GM19467 (cell line): ENCODE results near the gene CDKN1A.
"Not testable (repeated sequence)": the region's sequence is repeated elsewhere in the genome, so short reads cannot be mapped to it uniquely, and the experiment has no call there.

Experiments used
- ATAC-seq: cut with Tn5 transposase; IDR thresholded peaks from one replicate; pipeline ENCODE4 v1.9.1; 2021; ENCODE audit warnings: mild to moderate bottlenecking, moderate library complexity; ENCODE audit not compliant: unreplicated experiment

Gene CDKN1A

DNA sequence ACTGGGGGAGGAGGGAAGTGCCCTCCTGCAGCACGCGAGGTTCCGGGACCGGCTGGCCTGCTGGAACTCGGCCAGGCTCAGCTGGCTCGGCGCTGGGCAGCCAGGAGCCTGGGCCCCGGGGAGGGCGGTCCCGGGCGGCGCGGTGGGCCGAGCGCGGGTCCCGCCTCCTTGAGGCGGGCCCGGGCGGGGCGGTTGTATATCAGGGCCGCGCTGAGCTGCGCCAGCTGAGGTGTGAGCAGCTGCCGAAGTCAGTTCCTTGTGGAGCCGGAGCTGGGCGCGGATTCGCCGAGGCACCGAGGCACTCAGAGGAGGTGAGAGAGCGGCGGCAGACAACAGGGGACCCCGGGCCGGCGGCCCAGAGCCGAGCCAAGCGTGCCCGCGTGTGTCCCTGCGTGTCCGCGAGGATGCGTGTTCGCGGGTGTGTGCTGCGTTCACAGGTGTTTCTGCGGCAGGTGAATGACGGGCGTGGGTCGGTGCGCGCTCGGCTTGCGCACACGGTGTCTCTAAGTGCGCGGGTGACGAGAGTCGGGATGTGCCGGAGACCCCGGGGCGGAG is at the start of gene CDKN1A:
CDKN1A (plus strand) TSS at position 227 of the 555 bp plus-strand sequence. CDS start 5,388 bp downstream, outside the sequence.
- ATAC-seq = peak; percentile 40

GRCh38 chr6:36629784-36630183 is 48.7 kb upstream of the CDKN1A start:
- ATAC-seq = no peak

DNA sequence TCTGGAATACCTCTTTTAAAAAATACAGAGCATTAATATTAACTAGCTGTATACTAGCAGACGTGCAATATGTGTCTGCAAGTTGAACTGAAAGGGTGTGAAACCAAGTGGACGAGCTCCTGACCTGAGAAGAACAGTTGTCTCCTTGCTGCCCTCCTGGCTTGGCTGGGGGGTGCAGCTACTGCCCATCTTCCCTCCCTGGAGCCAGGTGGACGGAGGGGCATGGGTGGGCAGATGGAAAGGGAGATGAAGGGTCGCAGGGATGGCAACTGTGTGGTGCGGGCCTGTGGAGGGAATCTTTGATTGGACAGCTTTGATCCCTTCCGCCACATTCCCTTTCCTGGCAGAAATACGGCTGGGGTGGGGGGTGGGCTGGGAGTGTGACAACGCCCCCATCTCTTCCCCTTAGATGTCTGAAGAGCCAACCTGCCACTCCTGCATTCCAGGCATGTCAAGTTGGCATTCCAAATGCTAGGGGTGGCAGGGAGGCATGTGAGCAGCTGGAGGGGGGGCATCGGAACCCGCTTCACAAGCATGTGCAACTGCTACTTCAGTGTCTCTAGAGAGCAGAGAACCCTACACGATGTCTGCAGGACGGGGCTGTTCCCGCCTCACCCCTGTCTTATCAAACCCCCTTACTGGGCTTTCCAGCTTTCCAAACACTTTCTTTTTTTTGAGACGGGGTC is 47.0 kb upstream of the CDKN1A start:
- no peak for ATAC-seq

GRCh38 chr6:36633370-36633769 is 45.1 kb upstream of the CDKN1A start:
- no peak for ATAC-seq

DNA sequence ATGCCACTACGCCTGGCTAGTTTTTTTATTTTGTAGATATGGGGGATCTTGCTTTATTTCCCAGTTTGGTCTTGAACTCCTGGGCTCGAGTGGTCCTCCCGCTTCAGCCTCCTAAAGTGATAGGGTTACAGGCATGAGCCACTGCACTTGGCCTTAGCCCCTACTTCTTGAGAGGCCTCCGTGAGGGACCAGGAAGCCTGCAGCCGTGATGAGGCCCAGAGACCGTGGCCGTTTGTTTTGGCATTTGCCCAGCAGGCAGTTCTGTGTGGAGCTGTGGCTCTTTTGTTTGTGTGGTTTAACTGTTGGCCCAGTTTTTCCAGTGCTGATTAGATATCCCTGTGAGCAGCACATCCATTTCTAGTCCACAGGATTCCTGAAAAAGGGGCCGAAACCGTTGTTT is 44.6 kb upstream of the CDKN1A start:
- ATAC-seq = no peak

- ATAC-seq = no peak
Observed at GRCh38 chr6:36634317-36635108, 44.0 kb upstream of the CDKN1A start.

DNA sequence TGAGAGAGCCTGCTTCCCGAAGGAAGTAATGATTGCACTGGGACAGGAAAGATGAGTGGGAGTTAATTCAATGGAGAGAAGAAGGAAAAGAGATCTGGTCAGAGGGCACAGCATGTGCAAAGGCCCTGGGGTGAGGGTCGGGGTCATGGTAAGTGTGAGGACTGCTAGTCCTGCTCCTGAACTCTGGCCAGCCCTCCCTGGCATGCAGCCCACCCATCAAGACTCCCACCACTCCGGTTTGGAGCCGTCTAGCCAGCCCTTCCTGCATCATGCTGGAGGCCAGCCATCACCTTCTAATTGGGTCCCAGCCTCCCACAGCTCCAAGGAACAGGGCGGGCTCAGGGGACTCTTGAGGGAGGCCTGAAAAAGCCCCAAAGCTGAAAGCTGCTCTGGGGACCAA is 42.2 kb upstream of the CDKN1A start:
- no peak for ATAC-seq

DNA sequence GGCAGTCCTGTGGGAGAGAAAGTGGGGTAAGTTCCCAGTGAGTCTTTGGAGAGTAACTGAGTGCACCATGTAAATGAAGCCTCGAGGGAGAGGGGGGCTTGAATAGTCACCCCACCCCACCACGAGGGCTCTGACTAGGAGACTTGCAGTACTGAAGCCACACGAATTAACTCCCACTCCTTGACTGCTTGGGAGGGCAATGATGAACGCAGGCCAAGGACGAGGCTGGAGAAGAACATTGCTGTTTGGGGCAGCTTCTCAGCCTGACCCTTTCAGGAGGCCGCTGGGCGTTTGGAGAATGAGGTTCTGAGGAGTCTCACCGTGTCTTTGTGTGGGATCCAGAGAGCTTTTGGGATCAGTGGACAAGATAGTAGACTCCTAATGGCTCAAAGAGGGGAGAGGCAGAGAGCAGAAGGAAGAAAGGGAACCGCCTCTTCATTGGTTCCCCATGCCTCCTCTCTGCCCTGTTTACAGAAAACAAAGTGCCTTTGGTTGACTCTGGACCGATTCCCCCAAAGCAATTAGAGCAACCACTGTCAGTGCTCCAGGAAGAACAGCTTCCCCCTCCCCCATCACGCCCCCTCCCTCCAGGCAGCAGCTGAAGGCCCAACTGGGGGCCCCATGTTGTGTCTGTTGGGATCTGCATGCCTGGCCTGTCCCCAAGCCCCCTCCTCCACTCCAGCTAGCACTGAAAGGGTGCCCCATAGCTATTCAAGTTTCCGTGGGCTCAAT is 41.7 kb upstream of the CDKN1A start:
- ATAC-seq = no peak

DNA sequence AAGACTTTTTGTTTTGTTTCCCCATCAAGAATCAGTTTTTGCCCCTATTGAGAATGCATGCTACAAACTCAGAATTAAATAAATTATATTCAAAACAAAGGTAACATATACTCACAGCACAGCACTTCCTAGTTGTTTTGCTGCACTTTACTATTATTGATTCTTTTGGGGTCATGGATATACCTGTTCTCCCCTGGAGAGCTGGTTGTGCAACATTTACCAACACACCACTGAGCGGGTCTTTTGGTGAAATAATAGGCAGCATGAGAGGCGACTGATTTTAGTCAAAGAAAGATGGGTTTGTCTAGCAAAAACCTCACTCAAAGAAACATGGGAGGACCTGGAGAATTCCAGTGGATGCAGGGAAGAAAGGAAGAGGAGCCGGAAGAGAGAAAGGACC is 39.9 kb upstream of the CDKN1A start:
- ATAC-seq = no peak

- ATAC-seq = no peak
Observed at GRCh38 chr6:36639171-36639808, 39.2 kb upstream of the CDKN1A start.

- no peak for ATAC-seq
Observed at GRCh38 chr6:36641543-36641942, 37.0 kb upstream of the CDKN1A start.

- no peak for ATAC-seq
Observed at GRCh38 chr6:36642913-36643817, 35.3 kb upstream of the CDKN1A start.

GRCh38 chr6:36643977-36644376 is 34.5 kb upstream of the CDKN1A start:
- ATAC-seq = no peak

DNA sequence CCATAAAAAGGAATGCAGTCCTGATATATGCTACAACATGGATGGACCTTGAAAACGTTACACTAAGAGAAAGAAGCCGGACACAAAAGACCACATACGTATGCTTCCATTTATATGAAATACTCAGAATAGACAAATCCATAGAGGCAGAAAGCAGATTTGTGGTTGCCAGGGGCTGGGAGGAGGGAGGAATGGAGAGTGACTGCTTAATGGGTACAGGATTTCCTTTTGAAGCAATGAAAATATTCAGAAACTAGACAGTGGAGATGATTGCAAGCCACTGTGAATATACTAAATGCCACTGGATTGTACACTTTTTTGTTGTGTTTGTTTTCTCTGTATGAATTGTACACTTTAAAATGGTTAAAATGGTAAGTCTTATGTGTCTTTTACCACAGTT is 29.4 kb upstream of the CDKN1A start:
- ATAC-seq = no peak

DNA sequence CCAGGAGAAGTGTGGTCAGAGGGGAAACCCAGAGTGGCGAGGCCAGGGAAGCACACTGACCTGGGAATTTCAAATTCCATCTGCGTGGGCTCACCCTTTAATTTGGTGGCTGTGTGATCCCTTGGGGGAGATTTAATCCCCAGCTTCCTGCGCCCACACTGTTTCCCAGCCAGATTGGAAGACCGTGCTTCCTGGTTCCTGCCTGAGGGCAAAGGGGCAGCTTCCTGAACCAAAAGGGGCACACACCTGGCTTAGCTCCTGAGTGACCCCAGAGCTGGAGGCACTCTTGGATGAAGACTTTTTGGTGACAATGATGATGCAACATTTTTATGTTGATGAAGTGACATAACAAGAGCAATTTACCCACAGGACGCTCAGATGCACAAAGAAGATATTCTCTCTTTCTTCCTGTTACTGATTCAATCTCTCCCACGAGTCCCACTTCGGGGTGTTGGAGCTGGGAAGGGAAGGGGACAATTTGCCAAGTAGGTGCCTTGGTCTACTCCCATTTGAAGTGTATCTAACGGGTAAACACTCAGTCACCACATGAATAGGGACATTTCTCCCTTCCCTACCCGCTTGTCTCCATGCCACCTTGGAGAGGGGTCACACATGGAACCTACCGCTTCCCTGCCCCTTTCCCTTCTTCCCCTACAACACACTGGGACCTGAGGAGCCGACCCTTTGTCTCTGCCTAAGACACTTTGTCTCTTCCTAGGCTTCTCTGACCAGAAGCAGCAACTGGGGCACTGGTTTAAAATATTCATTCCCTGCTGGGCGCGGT is 28.6 kb upstream of the CDKN1A start:
- ATAC-seq = no peak

GRCh38 chr6:36650848-36651478 is 27.6 kb upstream of the CDKN1A start:
- ATAC-seq = no peak

DNA sequence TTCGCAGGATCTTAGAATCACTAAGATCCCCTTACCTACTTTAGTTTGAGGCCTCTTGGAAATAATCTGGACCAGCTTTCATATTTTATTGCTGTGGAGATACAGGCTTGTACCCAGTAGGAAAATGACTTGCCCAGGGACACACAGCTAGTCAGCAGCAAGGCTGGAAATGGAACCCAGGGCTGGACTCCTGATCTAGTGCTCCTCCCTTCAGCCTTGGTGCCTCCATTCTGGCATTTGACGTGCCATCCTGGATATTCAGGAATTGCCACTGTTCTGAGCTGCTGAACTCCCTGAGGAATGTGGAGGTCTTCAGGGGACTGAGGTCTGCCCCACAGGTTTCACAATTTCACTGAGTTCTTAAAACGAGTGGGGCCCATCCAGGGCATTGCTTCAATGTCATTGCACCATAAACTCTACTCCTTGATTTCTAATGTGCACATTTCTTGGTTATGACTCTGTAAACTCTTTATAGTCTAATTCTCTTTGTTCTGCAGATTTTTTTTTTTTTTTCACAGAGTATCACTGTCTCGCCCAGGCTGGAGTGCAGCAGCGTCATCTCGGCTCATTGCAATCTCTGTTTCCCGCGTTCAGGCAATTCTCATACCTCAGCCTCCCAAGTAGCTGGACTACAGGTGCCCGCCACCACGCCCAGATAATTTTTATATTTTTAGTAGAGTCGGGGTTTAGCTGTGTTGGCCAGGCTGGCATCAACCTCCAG is 26.7 kb upstream of the CDKN1A start:
- ATAC-seq = no peak

DNA sequence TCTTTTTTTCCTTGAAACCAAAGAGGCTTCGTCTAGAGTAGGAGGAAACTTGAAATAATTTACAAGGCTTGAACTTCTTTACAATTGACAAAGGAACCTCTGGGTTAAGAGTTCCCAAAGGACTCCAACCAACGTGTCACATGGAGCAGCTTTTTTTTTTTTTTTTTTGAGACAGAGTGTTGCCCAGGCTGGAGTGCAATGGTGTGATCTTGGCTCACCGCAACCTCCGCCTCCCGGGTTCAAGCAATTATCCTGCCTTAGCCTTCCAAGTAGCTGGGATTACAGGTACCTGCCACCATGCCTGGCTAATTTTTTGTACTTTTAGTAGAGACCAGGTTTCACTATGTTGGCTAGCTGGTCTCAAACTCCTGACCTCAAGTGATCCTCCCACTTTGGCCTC is 24.0 kb upstream of the CDKN1A start:
- ATAC-seq = not testable (repeated sequence)
